ENCODE data around the gene CYLC1.
A peak's percentile ranks its signal among the peaks of the same experiment; 100 is the strongest.

The CYLC1 gene, protein sequence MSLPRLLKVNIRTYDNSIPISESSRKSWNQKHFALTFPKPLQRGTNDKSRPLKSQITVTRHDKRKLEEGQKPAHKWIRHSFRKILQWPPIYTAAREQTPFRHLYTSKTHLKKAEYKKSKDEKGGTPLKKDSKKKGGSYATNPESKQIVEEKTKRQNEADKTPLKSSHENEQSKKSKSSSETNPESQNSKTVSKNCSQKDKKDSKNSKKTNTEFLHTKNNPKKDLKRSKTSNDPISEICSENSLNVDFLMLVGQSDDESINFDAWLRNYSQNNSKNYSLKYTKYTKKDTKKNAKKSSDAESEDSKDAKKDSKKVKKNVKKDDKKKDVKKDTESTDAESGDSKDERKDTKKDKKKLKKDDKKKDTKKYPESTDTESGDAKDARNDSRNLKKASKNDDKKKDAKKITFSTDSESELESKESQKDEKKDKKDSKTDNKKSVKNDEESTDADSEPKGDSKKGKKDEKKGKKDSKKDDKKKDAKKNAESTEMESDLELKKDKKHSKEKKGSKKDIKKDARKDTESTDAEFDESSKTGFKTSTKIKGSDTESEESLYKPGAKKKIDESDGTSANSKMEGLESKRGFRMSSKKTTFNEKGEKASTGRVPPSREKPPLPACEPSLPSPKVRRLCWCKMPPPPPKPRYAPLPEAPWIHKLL

GRCh38 chrX:83860846-83861245 lies at the start of gene CYLC1:
TSS of gene CYLC1 (plus strand) at chrX:83861146. CDS start at chrX:83861183, 37 bp downstream.
- no peak for DNase-seq (ENCODE audit: low spot score)

DNA sequence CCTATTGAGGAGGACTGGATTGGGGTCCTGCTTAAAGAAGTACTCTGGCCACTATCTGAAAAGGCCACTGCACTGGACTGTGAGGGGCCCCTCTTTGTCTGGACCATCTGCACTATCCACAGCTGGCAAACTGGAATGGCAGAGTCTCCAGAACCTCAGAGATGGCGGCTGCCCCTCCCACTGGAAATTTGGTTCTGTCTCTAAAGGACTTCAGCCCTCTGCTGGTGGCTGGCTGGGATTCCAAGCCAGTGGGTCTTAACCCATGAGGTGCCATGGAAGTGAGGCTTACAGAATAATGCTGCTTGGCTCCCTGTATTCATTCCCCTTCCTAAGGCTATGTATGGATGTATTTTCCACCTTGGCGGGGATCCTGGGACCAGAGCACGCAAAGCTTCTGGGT lies 41.6 kb upstream of the CYLC1 start:
- no peak for DNase-seq (ENCODE audit: low spot score)

DNA sequence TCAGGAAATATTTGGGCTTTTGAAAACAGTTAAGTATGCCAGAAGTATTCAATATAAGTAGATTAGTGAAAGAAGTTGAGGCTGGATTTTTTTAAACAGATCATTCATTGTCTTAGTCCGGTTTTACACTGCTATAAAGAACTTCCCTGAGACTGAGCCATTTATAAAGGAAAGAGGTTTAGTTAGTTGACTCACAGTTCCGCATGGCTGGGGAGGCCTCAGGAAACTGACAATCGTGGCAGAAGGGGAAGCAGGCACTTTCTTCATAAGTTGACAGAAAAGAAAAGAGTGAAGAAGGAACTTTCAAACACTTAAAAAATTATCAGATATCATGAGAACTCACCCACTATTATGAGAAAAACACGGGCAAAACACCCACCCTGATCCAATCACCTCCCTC lies 31.1 kb upstream of the CYLC1 start:
- DNase-seq (ENCODE audit: low spot score) = no peak

- DNase-seq (ENCODE audit: low spot score) = peak; percentile 53
These were observed 15.5 kb upstream of the CYLC1 start for GRCh38 chrX:83845397-83845796.

DNA sequence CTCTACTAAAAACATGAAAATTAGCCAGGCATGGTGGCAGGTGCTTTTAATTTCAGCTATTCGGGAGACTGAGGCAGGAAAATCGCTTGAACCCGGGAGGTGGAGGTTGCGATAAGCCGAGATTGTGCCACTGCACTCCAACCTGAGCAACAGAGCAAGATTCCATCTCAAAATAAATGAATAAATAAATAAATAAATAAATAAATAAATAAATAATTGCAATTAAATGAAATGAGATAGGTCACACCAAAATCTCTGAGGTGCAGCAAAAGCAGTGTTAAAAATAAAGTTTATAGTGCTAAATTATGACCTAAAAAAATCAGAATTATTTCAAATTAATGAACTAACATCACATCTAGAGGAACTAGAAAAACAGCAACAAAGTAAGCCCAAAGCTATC lies 13.6 kb upstream of the CYLC1 start:
- DNase-seq (ENCODE audit: low spot score) = no peak

- no peak for DNase-seq (ENCODE audit: low spot score)
These were observed 27.6 kb downstream of the CYLC1 start for GRCh38 chrX:83888585-83888984.

DNA sequence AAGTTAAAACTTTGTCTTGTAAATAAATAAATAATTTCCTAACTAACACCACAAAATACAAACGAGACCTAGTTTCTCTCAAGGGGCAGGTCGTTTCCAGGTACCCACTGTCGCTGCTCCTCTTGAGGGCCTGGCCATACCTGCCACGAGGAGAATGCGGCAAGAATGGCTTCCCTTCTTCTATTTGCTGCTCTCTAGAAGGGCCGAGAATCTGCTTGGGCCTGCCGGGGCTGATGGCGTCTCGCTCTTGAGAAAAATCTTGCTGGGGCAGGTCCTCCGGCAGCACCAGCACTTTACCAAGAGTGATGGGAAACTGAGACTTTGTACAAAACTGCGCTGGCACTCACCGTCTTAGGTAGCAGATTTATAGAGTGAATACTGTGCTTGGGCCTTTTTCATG lies 31.5 kb downstream of the CYLC1 start:
- DNase-seq (ENCODE audit: low spot score) = no peak

GRCh38 chrX:83906921-83907320 lies 46.0 kb downstream of the CYLC1 start:
- DNase-seq (ENCODE audit: low spot score) = no peak

DNA sequence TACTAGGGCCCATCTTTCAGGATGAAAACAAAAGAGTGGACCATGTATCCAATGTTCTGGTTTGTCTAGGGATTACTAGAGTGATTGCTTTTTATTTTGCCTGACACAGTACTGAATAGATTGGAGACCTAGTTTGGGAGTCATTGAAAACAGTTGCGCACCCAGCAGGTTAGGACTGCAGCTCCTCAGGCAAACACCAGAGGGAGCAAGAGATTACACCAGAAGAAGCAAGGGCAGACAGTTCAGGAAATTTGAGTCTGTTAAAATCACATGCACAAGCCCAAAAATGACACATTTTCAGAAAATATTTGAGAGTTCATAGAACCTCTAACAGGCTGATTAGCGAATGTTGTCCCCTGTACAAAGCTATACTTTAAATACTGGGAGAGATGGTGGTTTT lies 55.6 kb downstream of the CYLC1 start:
- peak; percentile 12 for DNase-seq (ENCODE audit: low spot score)

DNA sequence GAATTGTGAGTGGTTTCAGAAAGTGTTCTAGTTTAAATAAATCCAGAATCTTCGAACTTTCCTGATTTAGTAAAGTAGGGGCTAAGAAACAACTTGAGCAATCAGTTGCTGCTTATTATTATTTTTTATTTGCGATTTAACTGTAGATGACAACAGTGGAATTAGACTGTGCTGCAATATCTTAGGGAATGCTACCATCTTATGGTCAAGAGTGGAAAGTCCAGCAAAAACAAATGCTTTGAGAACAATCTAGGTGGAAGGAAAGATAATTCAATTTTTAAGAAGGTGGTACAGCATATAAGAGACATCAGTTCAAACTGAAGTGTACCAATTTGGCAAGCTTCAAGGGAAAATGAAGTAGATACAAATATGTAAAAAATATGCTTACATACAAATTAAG lies 73.3 kb downstream of the CYLC1 start:
- no peak for DNase-seq (ENCODE audit: low spot score)

All from activated CD4-positive, alpha-beta T cell treated with anti-CD3 and anti-CD28 coated beads, Interleukin-2, Interleukin-4, amounts not matched to agents 100 ng/mL and 50 ng/mL, durations not matched to agents 16 hours and 8 hours (primary cell).